ENCODE results near the gene MAP4K4. TPM values are rescaled to one million over a fixed set of nuclear protein-coding genes. Genes with fewer than 3 reads are reported as not detected.

The MAP4K4 gene
- total RNA-seq, 1 experiment from 2014 or later: 133 TPM

DNA sequence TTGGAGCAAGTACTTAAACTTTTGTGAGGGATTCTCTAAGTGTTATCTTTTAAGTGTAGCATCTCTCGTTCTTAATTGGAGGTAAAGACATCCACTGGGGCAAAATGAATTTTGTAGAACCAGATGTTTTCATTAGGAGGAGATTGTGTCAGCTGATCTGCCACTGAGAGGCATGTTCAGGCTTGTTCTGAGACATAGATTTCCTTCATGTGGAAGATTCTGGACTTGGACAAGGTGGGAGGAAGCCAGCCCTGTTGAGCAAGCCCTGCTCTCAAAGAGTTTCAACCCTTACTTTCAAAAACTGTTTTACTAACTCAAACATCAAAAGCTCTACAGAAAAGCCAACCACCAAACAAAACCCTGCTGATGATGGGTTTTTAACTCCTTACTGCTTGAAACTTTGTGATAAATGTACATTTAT, 6.5 kb downstream of the MAP4K4 start:
- DNase-seq (no peak), ATAC-seq (no peak)
- POLR2A ChIA-PET (ENCODE audit: unreplicated experiment): no interaction called here
- H3K9me2 ChIP-seq (replicated peaks; ENCODE audit: low read length): no peaks in the 10 kb centered on the region
- H3K4me1 ChIP-seq (ENCODE audit: insufficient read depth, low read length): peaks cover 15% of the 10 kb centered on the region
- H3K36me3 ChIP-seq (ENCODE audit: low read depth, low read length): peaks cover 43% of the 10 kb centered on the region
- intact Hi-C loops (cut with micrococcal nuclease): loop anchor here (5.0 kb wide), 1 partner anchor 33 kb away; no protein-coding TSS in a partner anchor
- CTCF ChIA-PET: no interaction called here
- no peak overlapping the region for H3K4me3 ChIP-seq (ENCODE audit: low read length)
- BruUV-seq (replicated peaks): no TSS peak
- no peak overlapping the region for H3K27ac ChIP-seq (ENCODE audit: low read length)
- TF ChIP-seq EZH2 (IDR thresholded peaks at IDR 0.05; ENCODE audit: low read length, unreplicated experiment) (no peak), EZH2phosphoT487 (IDR thresholded peaks at IDR 0.05; ENCODE audit: borderline replicate concordance, low read length) (no peak)
- TF ChIP-seq, protein P1, sequence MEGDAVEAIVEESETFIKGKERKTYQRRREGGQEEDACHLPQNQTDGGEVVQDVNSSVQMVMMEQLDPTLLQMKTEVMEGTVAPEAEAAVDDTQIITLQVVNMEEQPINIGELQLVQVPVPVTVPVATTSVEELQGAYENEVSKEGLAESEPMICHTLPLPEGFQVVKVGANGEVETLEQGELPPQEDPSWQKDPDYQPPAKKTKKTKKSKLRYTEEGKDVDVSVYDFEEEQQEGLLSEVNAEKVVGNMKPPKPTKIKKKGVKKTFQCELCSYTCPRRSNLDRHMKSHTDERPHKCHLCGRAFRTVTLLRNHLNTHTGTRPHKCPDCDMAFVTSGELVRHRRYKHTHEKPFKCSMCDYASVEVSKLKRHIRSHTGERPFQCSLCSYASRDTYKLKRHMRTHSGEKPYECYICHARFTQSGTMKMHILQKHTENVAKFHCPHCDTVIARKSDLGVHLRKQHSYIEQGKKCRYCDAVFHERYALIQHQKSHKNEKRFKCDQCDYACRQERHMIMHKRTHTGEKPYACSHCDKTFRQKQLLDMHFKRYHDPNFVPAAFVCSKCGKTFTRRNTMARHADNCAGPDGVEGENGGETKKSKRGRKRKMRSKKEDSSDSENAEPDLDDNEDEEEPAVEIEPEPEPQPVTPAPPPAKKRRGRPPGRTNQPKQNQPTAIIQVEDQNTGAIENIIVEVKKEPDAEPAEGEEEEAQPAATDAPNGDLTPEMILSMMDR (conservative IDR thresholded peaks at IDR 0.05; ENCODE audit: low read depth, low read length): no peak
- no peak overlapping the region for H3K4me2 ChIP-seq (ENCODE audit: low read length)
- peaks cover 99% of the 10 kb centered on the region for H3K79me2 ChIP-seq (ENCODE audit: low read length)
- no peaks in the 10 kb centered on the region for H3K27me3 ChIP-seq (ENCODE audit: low read length)
- H3F3A ChIP-seq (ENCODE audit: low read length, unreplicated experiment): no peaks in the 10 kb centered on the region
- H2AFZ ChIP-seq (ENCODE audit: low read length): no peak overlapping the region
- H3K9me3 ChIP-seq (ENCODE audit: low read length): no peaks in the 10 kb centered on the region
- H4K20me1 ChIP-seq (ENCODE audit: low read length): peaks cover 74% of the 10 kb centered on the region
- H3K9ac ChIP-seq (ENCODE audit: low read length): no peak overlapping the region

DNA sequence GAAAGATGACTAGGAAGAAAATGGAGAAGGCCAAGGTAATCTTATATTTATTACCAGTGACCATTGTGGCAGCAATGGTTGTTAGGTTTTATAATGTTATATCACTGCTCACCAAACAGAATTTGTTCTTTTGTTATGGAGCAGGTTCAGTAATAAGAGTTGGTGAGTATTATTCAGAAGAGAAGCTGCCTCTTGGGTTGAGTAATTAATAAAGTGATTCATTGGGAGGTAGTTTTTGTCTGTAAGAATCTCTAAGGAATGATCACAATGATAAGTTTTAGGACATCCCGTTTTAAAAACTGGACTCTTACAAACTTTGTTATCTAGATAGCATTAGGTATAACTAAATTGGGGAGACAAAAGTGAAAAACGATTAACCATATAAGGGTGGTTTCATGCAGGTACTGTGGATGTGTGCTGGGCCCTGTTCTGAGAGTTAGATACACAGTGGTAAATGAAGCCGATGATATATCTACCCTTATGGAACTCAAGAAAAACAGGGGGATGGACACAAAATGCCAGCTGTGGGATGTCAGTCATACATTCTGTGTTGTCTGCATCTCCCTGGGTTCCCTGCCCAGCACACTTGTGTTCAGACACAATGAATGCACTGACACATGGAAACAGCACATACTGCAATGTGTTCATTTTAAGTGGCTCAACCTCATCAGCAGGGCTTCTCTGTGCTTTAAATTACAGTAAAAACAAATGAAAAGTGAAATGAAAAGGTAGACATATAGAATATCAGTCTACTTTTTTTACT, 7.5 kb downstream of the MAP4K4 start:
- ATAC-seq (no peak), DNase-seq (no peak)
- no peak overlapping the region for H3K4me3 ChIP-seq (ENCODE audit: low read length)
- no peak overlapping the region for H2AFZ ChIP-seq (ENCODE audit: low read length)
- intact Hi-C loops (cut with micrococcal nuclease): loop anchor here (5.0 kb wide), 1 partner anchor 32 kb away; no protein-coding TSS in a partner anchor
- no peaks in the 10 kb centered on the region for H3K9me2 ChIP-seq (replicated peaks; ENCODE audit: low read length)
- peaks cover 75% of the 10 kb centered on the region for H4K20me1 ChIP-seq (ENCODE audit: low read length)
- no peak overlapping the region for H3K4me2 ChIP-seq (ENCODE audit: low read length)
- no peaks in the 10 kb centered on the region for H3K9me3 ChIP-seq (ENCODE audit: low read length)
- no peak for TF ChIP-seq EZH2 (IDR thresholded peaks at IDR 0.05; ENCODE audit: low read length, unreplicated experiment)
- TF ChIP-seq EZH2phosphoT487 (IDR thresholded peaks at IDR 0.05; ENCODE audit: borderline replicate concordance, low read length): no peak
- TF ChIP-seq, protein P1 (conservative IDR thresholded peaks at IDR 0.05; ENCODE audit: low read depth, low read length): no peak
- peaks cover 22% of the 10 kb centered on the region for H3K4me1 ChIP-seq (ENCODE audit: insufficient read depth, low read length)
- POLR2A ChIA-PET (ENCODE audit: unreplicated experiment): interaction anchor here (0.6 kb wide), 1 partner anchor 286 kb away, joined by 5 read pairs; no protein-coding TSS in a partner anchor
- CTCF ChIA-PET: interaction anchor here (0.6 kb wide), 1 partner anchor 127 kb away, joined by 4 read pairs; no protein-coding TSS in a partner anchor
- no TSS peak for BruUV-seq (replicated peaks)
- no peaks in the 10 kb centered on the region for H3K27me3 ChIP-seq (ENCODE audit: low read length)
- H3F3A ChIP-seq (ENCODE audit: low read length, unreplicated experiment): no peaks in the 10 kb centered on the region
- peaks cover 43% of the 10 kb centered on the region for H3K36me3 ChIP-seq (ENCODE audit: low read depth, low read length)
- H3K27ac ChIP-seq (ENCODE audit: low read length): no peak overlapping the region
- peaks cover 99% of the 10 kb centered on the region for H3K79me2 ChIP-seq (ENCODE audit: low read length)
- no peak overlapping the region for H3K9ac ChIP-seq (ENCODE audit: low read length)

All from PC-3 (cell line).